Mammary epithelial cell (primary cell): ENCODE measurements around the gene STAB1.

Experiments
- CTCF ChIP-seq, 2 donors: IDR thresholded peaks in 1 of 2; conservative IDR thresholded peaks in 1 of 2; 2 replicates each; pipeline ENCODE4 v1.5.1; 2011 to 2012; ENCODE audit warnings: inconsistent platforms in 2 of 2, low read length in 2 of 2, mild to moderate bottlenecking in 2 of 2, control low read depth in 1 of 2, low read depth in 1 of 2; ENCODE audit not compliant: insufficient read depth in 1 of 2; ENCODE audit errors: extremely low read depth in 1 of 2
- EZH2 ChIP-seq: IDR thresholded peaks from 2 replicates; pipeline ENCODE4 v1.6.1; 2012; ENCODE audit warnings: low read length, inconsistent platforms, borderline replicate concordance

- TF ChIP-seq CTCF (conservative IDR thresholded peaks at IDR 0.05 in 1 of 2, IDR thresholded peaks at IDR 0.05 in 1 of 2; ENCODE audit: extremely low read depth in 1 of 2, insufficient read depth in 1 of 2, low read depth in 1 of 2, low read length in 2 of 2), result no peak
- no peak for TF ChIP-seq EZH2
These were observed 28.5 kb downstream of the STAB1 start for GRCh38 chr3:52523386-52524257.
